ENCODE measurements around the gene PDE4D. TPM values are rescaled to one million over a fixed set of nuclear protein-coding genes. Genes with fewer than 3 reads are reported as not detected.

Gene PDE4D
- total and polyA plus RNA-seq, 2 of the 4 experiments (the other 2 are of a cell fraction), result 1.4 to 7.9 TPM

GRCh38 chr5:59320420-59320819 is 573.1 kb downstream of the PDE4D start:
- no peak overlapping the region for H3K27ac ChIP-seq (ENCODE audit: insufficient read depth, low read length)
- no peak for ATAC-seq (ENCODE audit: low read depth)
- intact Hi-C loops (cut with micrococcal nuclease) (no loop called here), in situ Hi-C loops (cut with MboI; ENCODE audit: low sequenced_read_pairs) (no loop called here), dilution Hi-C loops (cut with HindIII; ENCODE audit: low sequenced_read_pairs, unreplicated experiment) (no loop called here)
- no peak overlapping the region for H2AK5ac ChIP-seq (ENCODE audit: low read depth, low read length)
- WGBS, 2 experiments (ENCODE audit: extremely low coverage in 2 of 2, insufficient read length in 1 of 2), result 100% methylated on average over 1 of the region's 2 CpGs; no CpG with 5 or more reads in 1 of the 2 experiments
- no peak overlapping the region for H3K4me3 ChIP-seq (ENCODE audit: insufficient read depth, low read depth, low read length)
- H3K56ac ChIP-seq (ENCODE audit: extremely low read depth, insufficient read depth, low read length), result no peak overlapping the region
- no peak overlapping the region for H4K91ac ChIP-seq (ENCODE audit: insufficient read depth, low read depth, low read length)
- H3K9ac ChIP-seq (ENCODE audit: low read depth, low read length), result no peak overlapping the region
- no peak overlapping the region for H2BK5ac ChIP-seq (ENCODE audit: low read depth, low read length, poor library complexity, severe bottlenecking)
- no peak overlapping the region for H2BK15ac ChIP-seq (ENCODE audit: low read depth, low read length)
- H3K4ac ChIP-seq (ENCODE audit: low read depth, low read length), result no peak overlapping the region
- H3K27me3 ChIP-seq (ENCODE audit: control insufficient read depth, insufficient read depth, low read length), result no peaks in the 10 kb centered on the region
- no peaks in the 10 kb centered on the region for H3K79me1 ChIP-seq (ENCODE audit: low read depth in 1 of 2, low read length in 2 of 2)
- CTCF ChIA-PET, result no interaction called here
- H3K9me1 ChIP-seq (ENCODE audit: insufficient read depth, low read length), result no peaks in the 10 kb centered on the region; the same call in 1 of the 2 replicates
- H4K5ac ChIP-seq (ENCODE audit: low read depth, low read length), result no peak overlapping the region
- no TSS peak for BruUV-seq (replicated peaks)
- no peak overlapping the region for H3K23ac ChIP-seq (ENCODE audit: low read depth, low read length)
- no peak overlapping the region for H3K18ac ChIP-seq (ENCODE audit: low read depth, low read length)
- POLR2A ChIA-PET (ENCODE audit: unreplicated experiment), result no interaction called here
- no peak overlapping the region for H3K4me2 ChIP-seq (ENCODE audit: low read depth, low read length)
- H4K8ac ChIP-seq (ENCODE audit: low read depth in 2 of 2, low read length in 2 of 2), result no peak overlapping the region
- H3K9me3 ChIP-seq (ENCODE audit: control insufficient read depth, insufficient read depth, low read length), result no peaks in the 10 kb centered on the region
- H3K36me3 ChIP-seq (ENCODE audit: control insufficient read depth, insufficient read depth, low read length), result no peaks in the 10 kb centered on the region
- H4K20me1 ChIP-seq (ENCODE audit: insufficient read depth, low read length), result no peaks in the 10 kb centered on the region
- no peak for DNase-seq
- H2BK120ac ChIP-seq (ENCODE audit: low read depth, low read length), result no peak overlapping the region
- no peak overlapping the region for H2BK20ac ChIP-seq (ENCODE audit: low read depth, low read length)
- H3K4me1 ChIP-seq (ENCODE audit: control insufficient read depth, insufficient read depth, low read length), result peaks cover 5% of the 10 kb centered on the region; the same call in 1 of the 2 replicates
- no peak overlapping the region for H2AK9ac ChIP-seq (replicated peaks; ENCODE audit: low read depth, low read length, poor library complexity)
- no peak overlapping the region for H3K14ac ChIP-seq (replicated peaks; ENCODE audit: low read depth, low read length)
- no peak overlapping the region for H2AFZ ChIP-seq (replicated peaks; ENCODE audit: low read length, poor library complexity)
- no peak for TF ChIP-seq CEBPB (IDR thresholded peaks at IDR 0.05; ENCODE audit: low read depth, low read length)

All from IMR-90 (cell line).